Activated effector memory CD4-positive, alpha-beta T cell treated with Interleukin-2 at 50 U/mL for 16 hours (primary cell): ENCODE results near the gene LCP1.

Experiments
- DNase-seq: peaks from one replicate; pipeline ENCODE4 v3.0.0-alpha.2; 2020

Gene LCP1

DNA sequence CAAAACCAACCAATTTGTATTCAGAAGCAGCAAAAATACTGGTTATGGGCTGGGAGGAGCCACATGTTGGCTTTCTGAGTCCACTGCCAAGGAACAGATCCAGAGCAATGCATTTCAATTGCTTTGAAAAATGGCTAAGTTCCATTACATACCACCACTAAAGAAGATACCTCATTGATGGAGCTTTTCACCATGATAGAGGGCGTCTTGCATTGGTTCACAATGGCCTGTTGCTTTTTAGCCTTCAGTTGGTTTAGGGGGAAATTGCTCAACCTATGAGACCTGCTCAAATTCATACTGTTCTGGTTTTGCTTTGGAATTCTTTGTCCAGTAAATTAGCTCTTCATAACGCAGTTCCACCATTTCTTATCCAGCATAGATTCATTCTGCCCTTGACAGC lies 55.9 kb downstream of the LCP1 start:
- DNase-seq, result no peak

DNA sequence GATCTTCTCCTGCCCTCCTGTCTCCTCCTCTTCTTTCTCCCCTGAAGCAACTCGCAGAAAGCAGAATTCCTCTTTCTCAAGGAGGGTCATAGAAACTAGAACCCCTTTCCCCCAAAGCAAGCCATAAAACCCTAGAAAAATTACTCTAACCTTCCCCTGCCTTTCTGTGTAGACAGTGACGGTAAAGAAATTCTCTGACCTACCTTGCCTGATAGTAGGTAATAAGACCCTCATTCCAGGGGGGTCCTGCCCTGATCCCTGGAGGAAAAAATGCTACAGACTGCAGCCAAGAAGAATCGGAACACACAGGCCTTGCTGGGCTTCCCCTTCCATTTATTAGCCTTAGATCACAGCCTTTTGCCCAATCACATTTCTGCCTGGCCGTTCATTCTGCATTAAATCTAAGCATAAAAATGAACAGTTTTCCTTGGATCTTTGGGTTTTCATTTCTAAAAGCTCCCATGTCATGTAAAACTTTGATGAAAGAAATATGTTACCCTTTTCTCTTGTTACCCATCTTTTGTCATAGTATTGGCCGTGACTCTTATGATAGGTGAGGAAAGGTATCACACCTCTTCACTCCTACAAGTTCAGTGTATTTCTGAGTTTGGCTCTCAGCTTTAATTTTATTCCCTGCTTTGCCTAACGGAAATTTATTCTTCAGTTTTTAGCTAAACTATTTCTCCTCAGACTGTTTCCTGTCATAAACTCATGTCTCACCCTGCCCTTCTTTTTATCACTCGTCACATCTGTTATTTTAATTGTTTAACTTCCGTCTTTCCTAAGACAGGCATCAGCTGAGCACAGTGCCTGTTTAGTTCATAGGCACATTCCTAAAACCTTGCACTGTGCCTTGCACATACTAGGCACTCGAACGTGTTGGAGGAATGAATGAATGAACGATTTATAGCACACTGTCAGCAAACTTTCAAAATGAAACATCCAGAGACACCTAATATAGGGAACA lies 56.7 kb downstream of the LCP1 start:
- no peak for DNase-seq

DNA sequence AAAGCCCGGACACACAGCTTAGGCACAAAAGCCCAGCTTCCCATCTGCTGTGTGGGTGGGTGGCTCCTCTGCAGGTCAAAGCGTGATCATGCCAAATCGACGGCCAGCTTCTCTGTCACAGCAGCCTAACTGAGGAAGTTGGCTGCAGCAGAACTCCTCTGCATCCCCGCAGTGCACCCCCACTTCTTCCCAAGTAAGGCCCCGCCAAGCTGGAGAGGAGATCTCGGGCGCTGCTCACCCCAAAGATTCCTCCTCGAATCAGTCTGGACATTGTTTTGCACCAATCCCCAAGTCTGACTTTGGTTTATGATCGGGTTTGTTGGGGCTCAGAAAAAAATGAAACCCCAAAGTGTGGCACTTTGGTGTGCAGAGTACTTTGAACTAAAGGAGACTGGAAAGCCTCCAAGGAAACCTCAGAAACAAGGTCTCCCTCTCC lies 57.4 kb downstream of the LCP1 start:
- no peak for DNase-seq

- no peak for DNase-seq
Measured at GRCh38 chr13:46122304-46122703, 59.7 kb downstream of the LCP1 start.

DNA sequence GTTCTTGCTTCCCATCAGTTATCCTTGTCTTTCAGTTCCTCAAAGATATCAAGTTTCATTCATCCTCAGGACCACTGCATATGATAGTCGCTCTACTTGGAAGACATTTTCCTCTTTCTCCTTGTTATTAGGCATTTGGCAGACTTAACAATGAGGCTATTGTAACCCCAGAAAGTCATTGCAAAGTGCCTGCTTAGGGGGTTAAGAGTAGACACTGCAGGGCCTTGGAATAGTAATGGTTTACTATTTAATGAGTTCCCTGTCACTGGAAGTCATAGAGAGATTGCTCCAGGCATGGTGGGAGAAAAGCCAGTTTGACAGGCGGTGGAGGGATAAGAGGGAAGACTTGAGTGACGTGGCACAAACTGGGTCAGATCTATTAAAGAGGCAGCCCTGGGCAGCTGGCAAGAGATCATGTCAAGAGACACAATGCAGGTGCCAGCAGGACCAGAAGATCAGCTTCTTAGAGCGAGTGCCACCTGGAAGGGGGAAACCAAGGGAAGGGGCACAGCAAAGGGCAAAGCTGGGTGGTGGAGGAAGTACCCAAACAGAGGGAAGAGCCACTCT lies 60.3 kb downstream of the LCP1 start:
- DNase-seq, result no peak

DNA sequence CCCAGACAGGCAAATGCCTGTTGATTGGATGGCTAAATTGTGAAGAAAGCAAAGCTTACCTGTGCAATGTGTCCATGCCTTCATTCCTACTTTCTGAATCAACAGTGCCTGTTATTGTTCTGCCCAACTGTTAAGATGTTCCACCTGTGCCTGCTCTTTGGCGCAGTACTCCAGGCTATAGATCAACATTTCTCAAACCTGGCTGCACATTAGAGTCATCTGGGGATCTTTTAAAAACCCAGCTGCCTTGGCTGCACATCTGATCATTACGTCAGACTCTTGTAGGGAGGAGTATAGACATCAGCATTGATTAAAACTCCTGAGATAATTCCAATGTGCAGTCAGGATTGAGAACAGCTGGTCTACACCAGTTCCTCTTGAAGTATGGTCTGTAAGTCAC lies 60.9 kb downstream of the LCP1 start:
- no peak for DNase-seq

GRCh38 chr13:46119883-46120614 lies 61.9 kb downstream of the LCP1 start:
- DNase-seq, result no peak

GRCh38 chr13:46116653-46117502 lies 65.1 kb downstream of the LCP1 start:
- no peak for DNase-seq

DNA sequence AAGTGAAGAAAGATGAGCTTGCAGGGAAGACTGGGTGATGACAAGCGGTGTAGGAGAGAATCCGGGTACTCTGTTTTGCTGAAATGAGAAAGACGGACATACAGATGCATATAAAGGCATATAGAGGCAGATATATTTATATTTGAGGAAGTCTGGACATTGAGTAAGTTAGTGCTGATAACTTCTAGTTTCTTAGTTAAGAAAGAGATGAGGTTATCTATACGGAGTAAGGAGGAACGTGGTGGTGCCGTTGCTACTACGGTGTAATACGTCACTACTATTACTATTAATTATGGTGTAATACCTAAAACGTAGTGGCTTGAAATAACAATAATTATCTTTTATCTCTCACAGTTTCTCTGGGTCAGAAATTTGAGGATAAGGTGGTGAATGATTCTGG lies 67.4 kb downstream of the LCP1 start:
- no peak for DNase-seq

DNA sequence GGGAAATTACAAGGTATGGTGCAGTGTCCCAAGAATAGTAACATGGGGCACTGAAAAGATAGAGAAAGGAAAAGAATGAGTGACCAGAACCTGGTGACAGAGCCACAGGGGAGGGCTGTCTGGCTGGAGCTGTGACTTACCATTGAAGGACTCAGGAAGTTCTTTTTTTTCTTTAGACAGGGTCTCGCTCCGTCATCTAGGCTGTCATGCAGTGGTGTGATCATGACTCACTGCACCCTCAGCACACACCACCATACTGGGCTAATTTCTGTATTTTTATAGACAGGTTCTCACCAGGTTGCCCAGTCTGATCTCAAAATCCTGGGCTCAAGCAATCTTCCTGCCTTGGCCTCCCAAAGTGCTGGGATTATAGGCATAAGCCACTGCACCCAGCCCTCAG lies 68.4 kb downstream of the LCP1 start:
- no peak for DNase-seq

DNA sequence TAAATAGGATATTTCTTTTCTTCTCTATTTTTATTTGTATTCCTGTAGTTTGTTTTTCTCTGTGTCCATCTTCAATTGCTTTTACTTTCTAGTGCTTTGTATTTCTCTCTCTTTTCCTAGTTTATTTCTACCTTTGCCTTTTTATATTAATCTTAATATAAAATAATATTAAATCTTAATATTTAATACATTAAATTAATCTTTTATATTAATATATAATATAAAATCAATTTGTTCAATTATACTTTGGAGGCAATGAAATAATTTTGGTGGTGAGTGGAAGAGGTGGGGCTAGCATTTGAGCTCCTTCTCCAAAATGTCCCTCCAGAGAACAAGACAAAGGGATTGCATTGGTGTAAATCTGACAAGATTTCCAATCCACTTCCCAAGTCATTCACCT lies 70.8 kb downstream of the LCP1 start:
- no peak for DNase-seq

GRCh38 chr13:46109451-46109850 lies 72.5 kb downstream of the LCP1 start:
- DNase-seq, result no peak

- DNase-seq, result no peak
Measured at GRCh38 chr13:46106839-46107371, 75.1 kb downstream of the LCP1 start.

DNA sequence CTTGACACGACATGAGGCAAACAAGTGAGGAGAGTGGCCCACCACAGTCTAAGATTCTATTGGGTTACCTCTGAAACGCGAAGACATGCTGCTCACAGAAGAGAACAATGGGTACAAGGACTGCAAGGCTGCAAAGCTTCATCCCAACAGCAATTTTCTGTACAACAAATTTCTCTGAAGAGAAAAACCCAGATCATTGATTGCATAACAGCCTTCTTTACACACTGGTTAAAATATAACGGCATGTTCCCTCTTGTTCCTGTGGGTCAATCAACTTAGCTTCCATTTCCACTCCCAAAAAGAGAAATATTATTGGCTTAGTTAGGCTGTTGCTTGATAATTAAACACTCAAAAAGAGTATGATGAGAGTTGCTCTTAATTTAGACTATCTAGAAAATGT lies 77.1 kb downstream of the LCP1 start, which contains the start of gene CPB2:
Gene CPB2, minus strand, starts transcription at position 166 of the 400 bp plus-strand sequence. Its CDS starts 24 bp downstream, at position 142.
- no peak for DNase-seq

DNA sequence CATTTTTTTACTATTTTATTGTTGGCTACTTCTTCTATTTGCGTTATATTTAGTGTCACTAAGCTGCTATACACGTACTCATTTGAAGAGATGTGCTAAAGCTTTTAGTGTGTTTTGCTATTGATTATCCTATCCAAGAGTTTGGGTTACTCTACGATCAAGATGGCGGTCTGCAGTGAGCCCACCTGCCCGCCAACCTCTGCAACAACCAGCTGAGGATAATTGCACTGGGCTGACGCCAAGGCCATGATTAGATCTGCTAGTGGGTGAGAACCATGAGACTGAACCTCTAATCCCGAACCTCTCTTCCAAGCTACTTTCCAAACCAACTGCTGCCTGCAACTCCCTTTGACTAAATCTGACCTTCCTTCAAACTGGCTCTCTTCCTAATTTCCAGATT lies 78.9 kb downstream of the LCP1 start:
- DNase-seq, result no peak

- no peak for DNase-seq
Measured at GRCh38 chr13:46102255-46102605, 79.7 kb downstream of the LCP1 start.

DNA sequence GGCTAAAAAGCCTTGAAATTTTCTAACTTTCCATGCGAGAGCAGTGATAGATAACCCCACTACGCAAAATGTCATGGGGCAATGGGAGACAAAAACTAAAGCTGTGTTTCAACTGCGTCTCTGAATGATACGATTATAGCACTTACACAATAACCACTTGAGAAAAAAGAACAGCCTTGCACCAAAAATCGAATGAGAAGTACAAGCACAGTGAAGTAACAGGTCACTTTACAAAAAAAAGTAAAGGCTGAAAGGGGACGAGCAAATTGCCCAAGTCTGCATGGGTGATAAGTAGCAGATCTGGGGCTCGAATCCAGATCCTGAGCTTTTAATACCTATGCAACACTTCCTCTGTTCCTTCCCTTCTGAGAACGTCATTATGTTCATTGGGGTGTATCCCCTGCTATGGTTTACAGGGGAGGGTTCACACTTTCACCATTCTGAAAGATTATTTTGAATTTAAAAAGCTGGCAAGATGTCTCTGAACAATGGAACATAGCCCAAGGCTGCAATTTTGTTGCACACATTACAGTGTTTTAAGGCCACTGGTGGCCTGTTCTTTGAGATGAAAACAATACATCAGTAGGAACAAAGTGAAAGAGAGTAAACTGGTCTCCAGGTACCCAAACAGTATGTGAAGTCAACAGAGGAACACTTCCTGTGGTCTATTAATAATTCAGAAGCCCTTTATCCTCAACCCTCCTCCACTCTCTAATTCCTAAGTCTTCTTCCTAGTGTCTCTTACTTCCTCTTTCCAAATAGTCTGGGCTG lies 80.3 kb downstream of the LCP1 start:
- DNase-seq, result no peak

DNA sequence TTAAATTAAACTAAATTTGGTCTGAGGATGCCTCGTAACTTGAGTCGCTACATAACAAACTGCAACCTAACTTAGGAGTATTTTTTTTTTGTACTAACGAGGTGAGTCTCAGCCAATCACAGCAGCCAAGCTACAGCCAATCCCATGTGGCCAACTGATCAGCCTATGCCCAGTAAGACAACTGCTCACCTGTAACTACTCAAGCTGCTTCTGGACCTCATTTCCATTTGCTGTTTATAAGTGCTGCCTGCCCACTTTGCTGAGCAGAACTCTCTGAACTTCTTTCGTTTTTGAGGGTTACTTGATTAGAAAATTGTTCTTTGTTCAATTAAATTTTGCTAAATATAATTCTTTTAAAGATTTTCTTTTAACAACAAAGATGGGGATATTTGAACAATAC lies 81.0 kb downstream of the LCP1 start:
- DNase-seq, result no peak

DNA sequence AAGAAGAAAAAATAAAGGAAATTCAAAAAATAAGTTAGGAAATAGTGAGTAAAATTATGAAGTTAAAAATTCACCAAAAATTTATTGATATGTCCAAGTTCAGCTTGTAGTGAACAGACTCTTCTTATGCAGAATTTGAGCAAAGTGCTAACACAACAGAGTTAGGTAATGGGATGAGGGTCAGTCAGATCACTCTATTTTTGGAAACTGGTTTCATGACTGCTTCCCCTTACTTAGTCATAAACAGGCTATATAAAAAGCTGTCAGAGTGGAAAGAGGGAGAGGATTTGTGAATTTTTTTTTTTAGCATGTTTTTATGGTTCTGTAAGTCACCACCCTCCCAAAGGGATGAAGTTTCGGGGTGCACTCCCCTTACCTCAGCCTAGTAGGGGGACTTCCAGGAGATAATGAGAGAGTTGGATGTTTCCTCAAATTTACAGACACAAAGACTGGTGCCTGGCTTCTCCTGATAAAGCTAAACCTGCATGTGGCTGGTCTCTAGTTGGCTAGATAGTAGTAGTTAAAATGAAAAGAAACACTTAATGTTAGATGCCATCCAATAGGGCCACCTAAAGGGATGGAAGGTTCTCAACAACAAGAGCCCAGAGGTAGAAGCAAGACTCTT lies 81.7 kb downstream of the LCP1 start:
- DNase-seq, result no peak

DNA sequence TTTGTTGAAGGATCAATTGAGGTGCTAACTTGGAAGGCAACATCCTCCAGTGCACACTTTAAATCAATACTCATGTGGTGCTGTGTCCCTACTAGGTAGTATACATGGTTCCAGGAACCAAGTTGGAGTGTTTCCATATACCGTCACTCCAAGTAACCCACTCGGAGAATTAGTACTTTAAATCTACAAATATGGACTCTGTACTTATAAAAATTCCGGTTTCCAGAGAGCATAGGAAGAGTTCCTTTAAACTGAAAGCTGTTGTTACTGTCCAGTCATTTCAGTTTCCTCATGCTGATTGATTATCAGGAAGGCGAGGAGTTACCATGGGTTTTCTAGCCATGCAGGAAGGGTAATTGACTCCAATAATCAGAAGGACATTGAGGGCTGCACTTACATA lies 84.3 kb downstream of the LCP1 start:
- no peak for DNase-seq

DNA sequence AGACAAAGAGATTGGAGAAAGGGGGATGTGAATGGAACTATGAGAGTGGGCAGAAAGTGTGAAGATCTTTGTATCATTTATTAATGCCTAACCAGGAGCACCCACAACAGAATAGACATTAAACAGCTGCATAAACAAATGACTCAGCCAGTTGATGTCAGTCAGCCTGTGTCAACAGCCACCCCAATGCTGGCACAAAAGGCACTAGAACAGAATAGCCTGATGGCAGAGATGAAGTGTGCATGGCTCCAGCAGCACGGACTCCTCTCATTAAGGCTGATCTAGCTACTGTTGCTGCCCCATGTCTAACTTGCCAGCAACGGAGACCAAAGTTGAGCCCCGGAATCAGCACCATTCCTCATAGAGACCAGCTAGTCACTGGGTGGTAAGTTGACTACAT lies 85.0 kb downstream of the LCP1 start:
- DNase-seq, result no peak
